C4-2B (cell line): ENCODE results near the gene SRBD1.

ENCODE experiments used
- H3K27ac ChIP-seq: fragments of 450-650 bp; 2 replicates; pipeline ENCODE4 v1.5.1; 2017
- CTCF ChIP-seq: fragments of 450-650 bp; conservative IDR thresholded peaks from 2 replicates; pipeline ENCODE4 v1.5.1; 2017; ENCODE audit warnings: mild to moderate bottlenecking
- ZFX ChIP-seq: fragments of 450-650 bp; IDR thresholded peaks from 2 replicates; pipeline ENCODE4 v1.6.1; 2017

Gene SRBD1

GRCh38 chr2:45368792-45369191, 242.3 kb downstream of the SRBD1 start:
- peak overlapping the region; percentile 57; the same call in 1 of the 2 replicates for H3K27ac ChIP-seq
- TF ChIP-seq CTCF, result no peak

- no peak overlapping the region for H3K27ac ChIP-seq
- no peak for TF ChIP-seq ZFX
- TF ChIP-seq CTCF, result no peak
Measured at GRCh38 chr2:45361666-45362065, 249.4 kb downstream of the SRBD1 start.

- H3K27ac ChIP-seq, result no peak overlapping the region
- TF ChIP-seq ZFX (no peak), CTCF (no peak)
Measured at GRCh38 chr2:45354776-45355175, 256.3 kb downstream of the SRBD1 start.

- TF ChIP-seq ZFX (no peak), CTCF (no peak)
- H3K27ac ChIP-seq, result no peak overlapping the region; the same call in 1 of the 2 replicates
Measured at GRCh38 chr2:45353879-45354278, 257.2 kb downstream of the SRBD1 start.

GRCh38 chr2:45352506-45352905, 258.6 kb downstream of the SRBD1 start:
- no peak overlapping the region for H3K27ac ChIP-seq
- TF ChIP-seq ZFX (no peak), CTCF (no peak)

- no peak overlapping the region for H3K27ac ChIP-seq
- TF ChIP-seq ZFX (no peak), CTCF (no peak)
Measured at GRCh38 chr2:45345331-45346234, 265.5 kb downstream of the SRBD1 start.

- no peak for TF ChIP-seq ZFX
- TF ChIP-seq CTCF, result no peak
- no peak overlapping the region for H3K27ac ChIP-seq
Measured at GRCh38 chr2:45344502-45344901, 266.6 kb downstream of the SRBD1 start.
